Epidermal melanocyte (primary cell): ENCODE measurements around the gene ZNF683.

Experiments used
- DNase-seq: peaks from one replicate; pipeline ENCODE4 v3.0.0; 2011; ENCODE audit warnings: low spot score; ENCODE audit not compliant: insufficient read length

Gene ZNF683

DNA sequence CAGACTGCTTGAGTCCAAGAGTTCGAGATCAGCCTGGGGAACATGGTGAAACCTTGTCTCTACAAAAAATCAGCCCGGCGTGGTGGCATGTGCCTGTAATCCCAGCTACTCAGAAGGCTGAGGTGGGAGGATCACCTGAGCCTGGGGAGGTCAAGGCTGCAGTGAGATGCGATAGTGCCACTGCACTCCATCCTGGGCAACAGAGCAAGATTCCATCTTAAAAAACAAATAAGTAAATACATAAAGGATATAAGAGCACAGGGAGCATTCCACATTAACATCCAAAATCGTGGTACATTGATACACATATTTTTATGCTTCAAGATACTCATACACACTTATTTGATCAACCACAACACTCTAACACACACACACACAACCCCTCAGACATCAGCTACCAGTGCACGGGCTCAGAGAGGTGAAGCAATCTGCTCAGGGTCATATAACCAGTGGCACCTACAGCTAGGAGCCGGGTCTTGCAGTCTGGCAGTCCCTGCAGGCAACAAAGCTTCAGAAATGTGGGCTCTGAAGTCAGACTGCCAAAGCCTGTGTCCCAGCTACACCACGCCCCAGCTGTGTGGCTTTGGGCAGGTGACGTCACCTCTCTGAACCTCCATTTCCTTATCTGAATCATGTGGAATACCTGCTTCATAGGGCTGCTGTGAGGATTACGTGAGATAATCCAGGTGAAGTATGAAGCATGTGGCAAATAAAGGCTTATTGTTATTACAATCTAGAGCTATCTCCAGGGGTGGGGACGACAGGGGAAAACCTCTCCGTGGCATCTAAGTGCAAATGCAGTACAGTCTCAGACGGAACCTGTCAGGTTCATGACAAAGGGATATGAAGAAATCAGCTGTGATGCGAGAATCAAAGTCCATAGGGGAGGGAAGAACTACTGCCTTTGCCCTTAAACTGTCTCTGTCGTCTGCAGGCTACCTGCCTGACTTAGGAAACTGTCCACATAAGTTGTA lies 13.9 kb downstream of the ZNF683 start:
- no peak for DNase-seq

DNA sequence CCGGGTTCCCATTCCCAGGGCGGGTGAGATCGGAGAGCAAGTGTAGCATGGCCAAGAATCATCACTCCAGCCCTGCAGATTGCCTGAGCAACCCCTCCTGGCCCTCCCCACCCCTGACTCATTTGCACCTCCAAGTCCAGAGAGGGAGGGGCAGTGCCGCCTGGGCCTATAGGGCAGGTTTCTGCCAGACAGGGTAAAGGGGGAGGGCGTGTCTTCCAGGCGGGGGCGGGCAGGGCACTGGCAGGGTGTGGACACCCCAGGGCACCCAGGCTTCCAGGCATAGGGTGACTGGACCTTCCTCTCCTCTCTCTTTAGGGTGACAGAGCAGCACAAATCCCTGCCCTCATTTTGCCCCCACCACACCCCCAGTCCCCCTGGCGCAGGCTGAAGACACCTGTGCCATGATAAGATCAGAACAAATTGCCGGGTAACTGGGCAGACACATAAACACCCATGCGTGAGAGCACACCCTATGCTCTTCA lies 15.4 kb downstream of the ZNF683 start:
- DNase-seq, result no peak

DNA sequence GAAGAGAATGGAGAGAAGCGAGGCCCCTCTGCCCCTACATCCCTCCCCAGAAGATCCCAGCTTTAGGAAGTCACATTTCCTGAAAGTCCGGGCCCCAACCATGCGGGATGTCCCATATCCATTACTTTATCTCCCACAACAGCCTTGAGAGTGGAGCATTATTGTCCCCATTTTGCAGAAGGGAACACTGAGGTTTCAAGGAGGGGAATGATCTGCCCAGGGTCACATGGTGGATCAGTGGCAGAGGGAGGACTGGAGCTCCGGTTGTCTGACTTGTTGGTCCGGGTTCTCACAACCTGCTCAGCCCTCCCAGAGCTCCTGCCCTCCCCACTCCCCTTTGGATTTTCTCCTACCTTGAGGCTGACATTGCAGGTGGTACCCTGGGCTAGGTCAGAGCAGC lies 16.4 kb downstream of the ZNF683 start:
- DNase-seq, result no peak

DNA sequence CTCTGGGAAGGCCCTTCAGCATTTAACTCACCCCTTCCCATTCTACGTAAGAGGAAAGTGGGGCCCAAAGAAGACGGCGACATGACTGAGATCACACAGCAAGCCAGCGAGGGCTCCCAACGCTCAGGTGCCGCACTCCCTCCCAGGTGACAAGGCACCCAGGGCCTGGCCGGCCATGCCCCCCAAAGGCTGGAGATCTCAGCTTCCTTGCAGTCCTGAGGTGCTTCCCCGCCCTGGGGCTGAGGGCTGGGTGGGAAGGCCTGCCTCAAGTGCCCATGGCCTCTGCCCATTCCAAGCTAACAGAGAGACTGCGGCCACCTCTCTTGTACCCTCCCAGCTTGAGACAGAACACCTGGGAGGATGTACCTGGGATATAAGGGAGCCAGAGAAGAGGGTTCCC lies 17.6 kb downstream of the ZNF683 start:
- DNase-seq, result no peak

DNA sequence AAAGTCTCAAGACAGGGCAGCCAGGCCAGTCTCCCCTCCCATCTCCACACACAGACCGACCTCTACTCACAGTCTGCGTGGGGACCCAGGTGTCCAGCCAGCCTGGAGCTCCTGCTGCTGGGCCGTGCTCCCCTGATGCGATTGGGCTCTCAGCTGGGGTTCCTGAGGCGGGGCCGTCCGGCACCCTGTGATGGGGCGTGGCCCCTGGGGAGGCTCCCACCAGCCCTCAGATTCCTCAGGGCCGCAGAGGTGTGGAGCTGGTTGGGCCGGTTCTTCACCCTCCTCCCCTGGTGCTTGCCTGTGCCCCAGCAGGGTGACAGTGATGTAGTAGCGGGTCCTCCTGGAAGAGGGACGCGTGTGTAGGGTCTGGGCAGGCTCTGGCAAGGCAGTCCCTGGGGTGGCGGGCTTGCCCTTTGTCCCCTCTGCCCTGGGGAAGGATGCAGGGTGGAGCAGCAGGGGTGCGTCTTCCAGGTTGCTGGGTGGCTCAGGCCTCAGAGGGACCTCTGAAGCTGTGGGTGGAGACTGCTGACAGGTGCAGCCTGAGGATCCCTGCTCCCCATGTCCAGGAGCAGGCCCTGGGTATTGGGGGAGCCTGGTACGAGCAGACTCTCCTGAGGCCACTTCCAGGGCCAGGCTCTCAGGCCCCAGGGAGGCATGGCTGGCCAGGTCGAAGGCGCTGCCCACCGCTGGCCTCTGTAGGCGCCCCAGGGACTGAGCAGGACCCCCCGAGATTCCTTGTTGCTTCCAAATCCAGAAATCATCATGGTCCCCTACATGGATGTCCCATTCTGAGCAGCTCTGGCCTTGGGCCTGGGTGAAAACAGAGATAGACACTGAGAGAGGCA lies 18.4 kb downstream of the ZNF683 start, which contains the start of gene CRYBG2:
CRYBG2 (minus strand) TSS at position 155 of the 845 bp plus-strand sequence. CDS start 7,473 bp downstream, outside the sequence.
- no peak for DNase-seq

DNA sequence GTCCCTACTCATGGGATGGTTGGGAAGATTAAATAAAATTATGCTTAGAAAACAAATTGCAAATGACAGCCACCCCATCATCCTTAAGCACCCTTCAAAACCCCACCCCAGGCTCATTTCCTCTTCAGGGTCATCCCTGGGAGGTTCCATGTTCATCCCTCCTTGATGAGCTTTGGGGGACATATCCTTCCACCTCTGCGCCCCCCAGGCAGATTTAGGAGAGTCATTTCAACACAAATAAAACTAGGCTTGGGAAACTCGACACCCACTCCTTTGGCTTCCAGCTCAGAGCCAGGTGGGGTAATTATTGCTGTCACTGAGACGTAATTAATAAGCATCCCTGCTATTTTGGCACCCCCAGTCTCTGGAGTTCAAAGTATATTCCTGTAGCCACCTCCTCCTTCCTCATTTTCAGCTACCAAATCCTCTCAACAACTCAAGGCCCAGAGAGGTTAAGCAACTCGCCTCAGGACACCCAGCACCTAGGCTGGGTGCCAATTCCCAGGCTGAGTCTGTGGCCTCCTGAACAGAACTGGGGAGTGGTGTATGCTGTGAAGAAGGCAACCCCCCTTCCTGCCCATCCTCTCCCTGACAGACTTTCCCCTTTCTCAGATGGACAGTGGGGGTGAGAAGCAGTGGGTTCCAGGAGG lies 19.2 kb downstream of the ZNF683 start:
- DNase-seq, result no peak

DNA sequence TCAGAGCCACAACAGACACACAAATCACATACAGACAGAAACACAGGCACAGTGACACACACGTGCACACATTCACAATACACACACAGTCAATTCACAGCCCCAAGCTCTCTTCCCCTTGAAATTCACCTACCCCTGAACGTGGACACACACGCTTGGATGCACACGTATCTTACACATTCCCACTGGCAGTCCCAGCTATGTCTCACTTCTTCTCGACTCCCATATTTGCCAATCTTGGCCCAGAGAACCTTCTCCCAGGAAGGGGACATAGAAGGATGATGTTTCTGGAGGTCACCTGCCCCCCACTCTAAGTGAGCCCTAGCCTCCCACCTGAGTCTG lies 20.2 kb downstream of the ZNF683 start:
- DNase-seq, result no peak

DNA sequence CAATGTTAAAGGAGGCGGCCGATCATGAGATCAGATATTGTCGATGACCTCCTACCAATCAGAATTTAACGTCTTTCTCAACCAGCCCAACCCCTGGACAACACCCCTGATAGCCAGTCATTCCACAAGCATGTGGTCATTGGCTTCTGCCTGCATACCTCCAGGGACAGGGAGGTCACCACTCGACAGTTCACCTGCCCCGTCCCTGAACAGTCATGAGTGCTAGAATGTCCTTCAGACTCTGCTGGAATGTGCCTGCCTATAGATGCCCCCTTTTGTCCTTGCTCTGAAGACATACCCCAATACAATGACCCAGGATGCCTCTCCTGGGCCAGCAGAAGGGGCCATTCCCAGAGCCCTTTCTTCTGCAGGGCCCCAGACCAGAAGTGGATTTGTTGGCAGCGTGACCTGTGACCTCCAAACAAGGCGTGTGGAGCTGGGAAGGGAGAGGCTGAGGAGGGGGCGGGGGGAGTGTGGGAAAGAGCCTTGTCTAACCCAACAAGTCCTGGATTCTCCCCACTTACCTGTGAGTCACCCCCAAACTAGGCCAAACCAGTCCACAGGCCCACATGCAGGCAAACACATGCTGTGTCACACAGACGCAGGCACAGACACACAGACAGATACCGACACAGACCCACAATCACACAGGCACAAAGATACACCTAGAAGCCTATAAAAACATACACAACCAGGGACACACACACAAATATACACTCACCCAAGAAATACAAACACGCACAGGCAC lies 20.8 kb downstream of the ZNF683 start:
- no peak for DNase-seq

DNA sequence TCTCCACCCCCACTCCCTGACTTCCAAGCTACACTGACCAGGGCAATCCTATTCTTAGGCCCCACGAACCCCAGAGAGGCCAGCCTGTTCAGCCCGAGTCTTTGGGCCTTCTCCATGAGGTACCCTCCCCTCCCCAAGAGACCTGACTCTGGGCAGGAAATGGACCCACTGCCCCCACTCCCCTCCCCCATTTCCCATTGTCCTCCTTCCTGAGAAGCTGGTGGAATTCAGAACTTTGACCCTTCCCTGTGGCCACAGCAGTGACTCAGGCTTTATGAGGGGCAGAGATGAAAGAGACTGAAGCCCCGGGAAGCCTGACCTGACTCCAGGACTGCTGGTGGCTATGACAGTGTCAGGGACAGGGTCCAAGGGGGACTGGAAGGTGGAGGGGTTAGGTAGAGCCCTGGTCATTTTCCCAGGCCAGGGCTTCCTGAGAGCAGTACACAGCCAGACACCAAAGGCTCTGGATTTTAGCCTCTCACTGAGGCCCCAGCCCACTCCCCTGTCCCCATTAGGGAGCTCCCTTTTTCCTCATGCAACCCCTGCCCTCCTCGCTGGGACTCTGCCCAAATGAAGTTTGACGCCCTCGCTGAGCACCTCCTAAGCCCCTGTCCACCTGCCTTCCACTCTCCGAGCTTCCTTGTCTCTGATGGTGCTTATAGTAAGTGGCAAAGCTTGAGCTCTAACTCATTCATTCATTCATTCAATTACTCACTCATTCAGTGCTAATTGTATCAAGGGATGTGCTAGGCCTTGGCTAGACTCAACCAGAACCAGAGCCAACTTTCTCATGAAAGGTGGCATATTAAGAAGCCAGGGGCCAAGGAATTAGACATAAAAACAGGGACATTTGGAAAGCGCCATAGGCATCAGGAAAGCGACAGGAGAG lies 21.6 kb downstream of the ZNF683 start:
- no peak for DNase-seq

DNA sequence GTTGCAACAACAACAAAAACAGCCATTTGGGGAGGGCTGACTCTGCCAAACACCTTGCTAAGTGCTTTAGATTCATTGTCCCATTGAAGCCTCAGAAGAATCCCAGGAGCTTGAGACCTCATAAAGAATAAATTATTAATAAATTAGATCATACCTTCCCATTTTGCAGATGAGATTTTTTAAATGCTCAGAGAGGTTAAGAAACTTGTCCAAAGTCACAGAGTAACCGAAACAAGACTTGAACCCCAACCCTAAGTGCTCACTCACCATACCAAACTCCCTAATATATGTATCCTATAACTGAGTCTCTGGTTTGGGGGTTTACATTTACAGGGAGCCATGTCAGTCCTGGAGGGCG lies 22.2 kb downstream of the ZNF683 start:
- DNase-seq, result no peak

DNA sequence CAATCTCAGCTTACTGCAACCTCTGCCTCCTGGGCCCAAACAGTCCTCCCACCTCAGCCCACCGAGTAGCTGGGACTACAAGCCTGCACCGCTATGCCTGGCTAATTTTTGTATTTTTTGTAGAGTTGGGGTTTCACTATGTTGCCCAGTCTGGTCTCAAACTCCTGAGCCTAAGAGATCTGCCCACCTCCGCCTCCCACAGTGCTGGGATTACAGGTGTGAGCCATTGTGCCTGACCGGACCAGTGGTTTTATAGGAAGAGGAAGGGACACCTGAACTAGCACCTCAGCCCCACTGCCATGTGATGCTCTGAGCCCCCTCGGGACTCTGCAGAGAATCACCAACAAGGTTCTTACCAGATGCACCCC lies 22.7 kb downstream of the ZNF683 start:
- no peak for DNase-seq

DNA sequence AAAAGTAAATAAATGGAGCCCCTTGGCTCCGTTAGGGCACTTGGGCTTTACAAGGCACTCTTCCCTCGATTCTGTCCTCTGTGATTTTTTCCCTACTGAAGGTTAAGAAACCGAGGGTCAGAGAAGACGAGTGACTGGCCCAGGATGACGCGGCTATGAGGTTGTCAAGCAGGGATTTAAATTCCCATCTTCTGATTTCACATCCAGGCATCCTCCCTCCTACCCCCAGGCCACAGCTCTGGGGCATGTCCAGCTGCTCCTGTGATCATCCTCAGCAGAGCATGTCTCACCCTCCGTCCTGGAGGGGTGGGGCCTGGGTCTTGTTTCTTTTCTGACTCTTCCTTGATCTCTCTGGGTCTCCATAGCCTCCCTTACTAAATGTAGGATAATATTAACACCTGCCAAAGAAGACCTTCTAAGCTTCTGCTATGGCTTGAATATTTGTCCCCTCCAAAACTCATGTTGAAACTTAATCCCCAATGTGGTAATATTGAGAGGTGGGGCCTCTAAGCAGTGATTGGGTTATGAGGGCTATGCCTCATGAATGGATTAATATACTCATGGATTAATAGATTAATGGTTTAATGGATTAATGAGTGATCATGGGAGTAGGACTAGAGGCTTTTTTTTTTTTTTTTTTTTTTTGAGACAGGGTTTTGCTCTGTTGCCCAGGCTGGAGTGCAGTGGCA lies 23.2 kb downstream of the ZNF683 start:
- DNase-seq, result no peak

DNA sequence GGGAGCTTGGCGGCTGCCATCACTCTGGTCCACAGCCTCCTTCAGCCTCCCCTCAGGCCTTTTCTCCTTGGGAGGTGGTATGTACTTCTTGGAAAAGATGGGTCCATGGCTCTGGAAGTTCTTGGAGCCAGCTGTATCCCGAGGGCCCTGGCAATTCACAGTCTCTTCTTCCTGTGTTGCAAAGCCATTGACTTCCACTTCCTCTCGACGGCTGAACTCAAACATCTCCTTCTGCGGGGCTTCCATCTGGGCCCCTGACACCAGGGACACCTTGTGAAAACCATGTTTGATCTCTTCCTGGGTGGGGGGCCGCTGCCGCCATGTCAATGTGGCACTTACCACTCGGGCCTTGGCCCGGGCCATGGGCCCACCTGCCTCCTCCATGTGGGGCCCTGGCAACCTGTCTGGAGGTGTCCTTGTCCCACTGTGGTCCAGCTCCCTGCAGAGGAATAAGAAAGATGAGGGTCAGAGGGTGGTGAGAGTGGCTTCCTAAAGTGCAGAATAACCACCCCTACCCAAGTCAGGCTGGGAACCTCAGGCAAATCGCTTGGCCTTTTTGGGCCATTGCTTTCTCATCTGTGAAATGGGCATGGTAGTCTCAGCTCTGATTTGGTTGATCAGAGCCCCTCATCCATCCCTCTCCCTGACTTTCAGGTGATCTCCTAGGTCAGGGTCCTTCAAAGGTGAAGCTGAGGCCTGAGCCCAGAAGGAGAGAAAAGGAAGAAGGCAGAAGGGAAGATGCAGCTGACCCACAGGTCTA lies 26.1 kb downstream of the ZNF683 start:
- no peak for DNase-seq

DNA sequence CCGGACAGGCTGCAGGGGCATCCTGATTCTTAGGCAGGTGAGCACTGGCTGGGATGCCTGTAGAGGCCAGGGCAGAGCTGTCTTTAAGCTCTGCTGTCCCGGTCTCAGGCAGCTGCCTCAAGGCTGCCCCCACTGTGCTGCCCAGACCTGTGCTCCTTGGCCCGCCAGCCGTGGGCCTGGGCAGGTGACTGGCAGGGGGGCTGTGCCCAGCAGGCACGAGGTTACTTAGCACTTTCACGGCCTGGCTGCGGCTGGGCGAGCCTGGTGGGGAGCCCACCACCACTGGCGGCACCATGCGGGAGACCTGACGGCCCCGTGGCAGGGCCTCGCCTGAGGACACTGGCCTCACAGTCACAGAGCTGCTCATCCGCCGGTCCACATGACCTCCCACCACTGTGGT lies 26.8 kb downstream of the ZNF683 start:
- no peak for DNase-seq

DNA sequence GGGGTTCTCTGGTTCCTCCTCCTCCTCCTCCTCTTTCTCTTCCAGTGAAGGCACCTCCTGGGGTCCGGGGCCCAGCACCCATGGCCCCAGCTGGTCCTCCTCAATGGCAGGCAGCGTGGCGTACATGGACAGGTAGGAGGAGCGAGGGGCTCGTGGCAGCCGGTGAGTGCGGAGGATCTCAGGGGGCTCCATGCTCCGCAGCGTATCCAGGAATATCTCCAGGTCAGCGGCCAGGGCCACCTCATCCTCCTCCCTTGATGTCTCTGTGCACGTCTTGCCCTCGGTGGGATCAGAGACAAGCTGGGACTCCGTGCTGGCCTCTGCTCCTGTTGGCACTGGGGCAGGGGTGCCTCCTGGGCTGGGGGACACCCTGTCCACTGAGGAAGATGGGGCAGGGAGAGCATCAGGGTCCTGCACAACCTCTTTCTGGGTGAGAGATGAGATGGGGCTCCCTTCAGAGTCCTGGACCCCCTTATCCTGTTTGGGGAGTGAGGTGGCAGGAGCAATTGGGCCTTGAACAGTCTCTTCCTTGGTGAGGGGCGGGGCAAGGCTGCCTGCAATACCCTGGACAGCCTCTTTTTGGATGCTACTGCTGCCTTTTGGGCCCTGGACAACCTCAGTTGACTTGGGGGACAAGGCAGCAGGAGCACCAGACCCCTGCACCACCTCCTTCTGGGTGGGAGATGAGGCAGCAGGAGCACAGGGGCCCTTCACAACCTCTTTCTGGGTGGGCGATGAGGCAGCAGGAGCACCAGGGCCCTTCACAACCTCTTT lies 28.2 kb downstream of the ZNF683 start:
- no peak for DNase-seq

DNA sequence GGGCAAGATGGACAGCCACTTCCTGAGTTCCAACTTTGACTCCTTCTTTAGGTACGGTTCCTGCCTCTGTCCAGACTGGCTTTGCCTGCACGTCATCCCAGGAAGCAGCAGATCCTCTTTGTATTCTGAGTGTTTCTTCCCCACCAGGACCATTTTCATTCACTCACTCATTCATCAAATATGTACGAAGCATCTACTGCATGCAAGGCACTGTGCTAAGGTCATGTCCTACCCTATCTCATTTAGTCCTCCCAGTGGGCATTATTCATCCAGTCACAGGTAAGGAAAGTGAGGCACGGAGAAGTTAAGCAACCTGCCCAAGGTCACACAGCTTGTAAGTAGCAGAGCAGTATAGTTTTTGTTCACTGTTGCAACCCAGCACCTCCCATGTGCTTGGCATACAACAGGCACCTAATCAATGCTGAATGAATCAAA lies 32.5 kb downstream of the ZNF683 start:
- DNase-seq, result no peak

DNA sequence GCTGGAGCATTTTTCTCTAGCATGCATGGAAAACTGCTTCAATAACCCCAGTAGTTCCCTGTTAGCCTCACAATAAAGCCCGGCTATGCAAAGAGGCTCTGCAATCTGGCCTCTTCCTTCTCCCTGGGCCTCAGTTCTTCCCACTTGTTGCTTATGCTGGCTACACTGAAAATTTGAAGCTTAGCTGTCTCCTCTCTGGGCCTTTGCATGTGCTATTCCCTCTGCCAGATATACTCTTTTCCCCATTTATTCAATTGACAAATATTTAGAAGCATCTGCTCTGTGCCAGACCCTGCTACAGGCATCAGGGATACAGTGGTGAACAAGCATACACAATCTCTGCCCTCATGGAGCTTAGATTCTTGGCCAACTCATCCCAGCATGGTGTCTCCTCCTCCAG lies 33.9 kb downstream of the ZNF683 start:
- no peak for DNase-seq

DNA sequence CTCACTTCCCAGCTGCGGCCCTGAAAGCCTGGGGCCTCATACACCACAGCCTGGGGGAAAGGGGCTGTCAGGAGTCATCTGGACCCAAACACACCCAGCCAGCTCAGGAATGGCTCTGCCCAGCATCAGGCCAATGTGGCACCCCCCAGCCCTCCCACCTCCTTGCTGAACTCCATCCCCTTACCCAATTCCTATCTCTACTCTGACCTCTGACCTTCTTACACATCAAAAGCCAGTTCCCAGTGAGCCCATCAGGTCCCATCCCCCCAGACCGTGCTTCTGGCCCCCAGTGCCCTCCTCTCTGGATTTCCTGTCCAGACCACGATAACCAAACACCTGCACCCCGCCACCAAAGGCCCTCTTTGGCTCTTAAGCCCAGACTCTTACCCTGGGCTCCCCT lies 34.9 kb downstream of the ZNF683 start:
- no peak for DNase-seq
